Transverse colon (tissue), 4 donors: ENCODE results near the gene TMEM234. TPM values are rescaled to one million over a fixed set of nuclear protein-coding genes. Genes with fewer than 3 reads are reported as not detected.

Experiments used
- DNase-seq: peaks from one replicate; pipeline ENCODE4 v3.0.0-alpha.2; 2019
- H3K27ac ChIP-seq, 4 donors: fragments of 200-600 bp; sonication (generic); 2 replicates each; pipeline ENCODE4 v1.5.1; 2016 to 2018; ENCODE audit warnings: inconsistent platforms in 4 of 4
- H3K27me3 ChIP-seq: fragments of 200-600 bp; sonication (generic); 2 replicates; pipeline ENCODE4 v1.5.1; 2017; ENCODE audit warnings: inconsistent platforms
- H3K36me3 ChIP-seq, 4 donors: fragments of 200-600 bp; sonication (generic); 2 replicates each; pipeline ENCODE4 v1.5.1; 2017 to 2019; ENCODE audit warnings: inconsistent platforms in 4 of 4
- H3K4me1 ChIP-seq, 4 donors: fragments of 200-600 bp; sonication (generic); 2 replicates each; pipeline ENCODE4 v1.5.1; 2017 to 2020; ENCODE audit warnings: inconsistent platforms in 4 of 4
- H3K4me3 ChIP-seq, 4 donors: fragments of 200-600 bp; sonication (generic); 1 replicate in 1 of 4; 2 replicates in 3 of 4; pipeline versions ENCODE4 v1.5.1 to v1.6.1; 2017 to 2019; ENCODE audit warnings: inconsistent platforms in 4 of 4
- H3K9me3 ChIP-seq, 2 donors: fragments of 200-600 bp; sonication (generic); 2 replicates each; pipeline ENCODE4 v1.5.1; 2017 to 2019; ENCODE audit warnings: inconsistent platforms in 2 of 2
- EP300 ChIP-seq: sonication (generic); formaldehyde crosslinking; IDR thresholded peaks from one replicate; pipeline ENCODE4 v1.6.1; 2017; ENCODE audit warnings: antibody characterized with exemption, low read depth
- POLR2A ChIP-seq: fragments of 450-650 bp; IDR thresholded peaks from one replicate; pipeline ENCODE4 v1.6.1; 2016; ENCODE audit warnings: antibody characterized with exemption, mild to moderate bottlenecking, moderate library complexity
- POLR2AphosphoS5 ChIP-seq, 3 donors: sonication (generic); formaldehyde crosslinking; IDR thresholded peaks; one replicate each; pipeline ENCODE4 v1.6.1; 2016; ENCODE audit warnings: antibody characterized with exemption in 3 of 3
- WGBS, 2 donors: methylation state at CpG; one replicate each; pipeline ENCODE4 v1.1.5; 2018; ENCODE audit warnings: low coverage in 1 of 2; 5-methylcytosine and 5-hydroxymethylcytosine counted together
- in situ Hi-C, 4 donors: fragments of 200-750 bp; cut with MboI; loops; one replicate each; pipeline versions ENCODE4 v1.15.0 to v1.15.1; 2017; ENCODE audit warnings: low sequenced_read_pairs in 3 of 4, low pct_ligation_motif_present in 1 of 4, low pct_unique_long_range_greater_than_20kb in 1 of 4
- intact Hi-C: fragments of 100-400 bp; cut with DNase I; formaldehyde crosslinking; loops from one replicate; pipeline ENCODE4 v1.15.1; 2023; ENCODE audit warnings: low total_unique reads
- total RNA-seq, 4 donors: library from RNA; depleted of rRNA; stranded (reverse); fragments of >200 nt; gene quantifications; one replicate each; pipeline ENCODE4 v1.1.0, GENCODE V29; 2016
- TF ChIP-seq, protein P1 (sequence below), 5 experiments: fragments of 200-600 bp in 3 of 5; fragments of 450-650 bp in 2 of 5; sonication (generic) in 3 of 5; IDR thresholded peaks; 1 replicate in 2 of 5; 2 replicates in 3 of 5; pipeline ENCODE4 v1.5.1; 2016 to 2017; ENCODE audit warnings: antibody characterized with exemption in 5 of 5, inconsistent platforms in 3 of 5, mild to moderate bottlenecking in 2 of 5, moderate library complexity in 1 of 5

The TMEM234 gene
- total RNA-seq, 4 donors from 2014 or later: 16.5 to 166 (median 22.7) TPM

DNA sequence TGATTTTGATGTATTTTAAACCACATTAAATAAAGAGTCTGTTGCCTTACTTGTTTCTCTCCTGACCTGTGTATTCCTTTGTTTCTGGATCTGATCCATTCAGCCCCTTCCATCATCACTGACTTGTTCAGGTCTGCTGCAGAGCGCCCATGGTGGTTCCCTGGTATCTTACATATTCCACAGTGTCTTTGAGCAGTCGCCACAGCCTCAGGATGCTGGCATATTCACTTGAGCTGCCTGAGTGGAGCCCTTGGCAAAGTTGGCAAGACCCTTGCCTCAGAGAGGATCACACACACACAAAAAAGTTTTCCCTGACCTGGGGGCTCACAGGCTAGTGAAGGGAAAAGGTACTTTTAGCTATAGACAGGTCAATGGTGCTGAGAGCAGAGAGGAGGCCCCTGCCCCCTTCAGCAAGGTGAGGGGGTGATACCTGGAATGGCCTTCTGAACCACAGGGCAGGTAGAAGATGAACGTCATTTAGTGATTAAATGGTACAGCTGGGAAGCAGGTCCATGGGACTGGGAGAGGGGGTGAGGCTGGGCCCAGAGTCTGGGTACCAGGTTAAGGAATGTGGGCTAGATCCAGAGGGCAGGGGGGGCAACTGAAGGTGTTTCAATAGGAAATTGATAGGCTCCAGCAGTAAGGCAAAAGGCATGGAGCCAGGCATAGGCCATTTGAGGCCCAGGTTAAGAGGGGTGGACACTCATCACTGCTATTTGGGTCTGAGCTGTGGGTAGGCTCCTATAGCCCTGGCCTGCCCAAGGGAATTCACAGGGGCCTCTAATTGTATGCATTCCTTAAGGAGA is 23.7 kb downstream of the TMEM234 start:
- Histone ChIP-seq H3K4me3 (no peak overlapping the region), H3K27ac (no peak overlapping the region), H3K27me3 (no peaks in the 10 kb centered on the region), H3K36me3 (peaks cover 0 to 36% (median 15%) of the 10 kb centered on the region in 4 donors), H3K9me3 (no peaks in the 10 kb centered on the region), H3K4me1 (peaks cover 8 to 27% (median 23%) of the 10 kb centered on the region in 4 donors)
- DNase-seq: no peak
- 83 to 100% methylated on average over 2 to 3 of the region's 3 CpGs for WGBS, 2 donors
- intact Hi-C loops (no loop called here), in situ Hi-C loops (no loop called here)
- TF ChIP-seq POLR2A (no peak), EP300 (no peak), POLR2AphosphoS5 (IDR thresholded peaks at IDR 0.05) (no peak)
- TF ChIP-seq, protein P1, sequence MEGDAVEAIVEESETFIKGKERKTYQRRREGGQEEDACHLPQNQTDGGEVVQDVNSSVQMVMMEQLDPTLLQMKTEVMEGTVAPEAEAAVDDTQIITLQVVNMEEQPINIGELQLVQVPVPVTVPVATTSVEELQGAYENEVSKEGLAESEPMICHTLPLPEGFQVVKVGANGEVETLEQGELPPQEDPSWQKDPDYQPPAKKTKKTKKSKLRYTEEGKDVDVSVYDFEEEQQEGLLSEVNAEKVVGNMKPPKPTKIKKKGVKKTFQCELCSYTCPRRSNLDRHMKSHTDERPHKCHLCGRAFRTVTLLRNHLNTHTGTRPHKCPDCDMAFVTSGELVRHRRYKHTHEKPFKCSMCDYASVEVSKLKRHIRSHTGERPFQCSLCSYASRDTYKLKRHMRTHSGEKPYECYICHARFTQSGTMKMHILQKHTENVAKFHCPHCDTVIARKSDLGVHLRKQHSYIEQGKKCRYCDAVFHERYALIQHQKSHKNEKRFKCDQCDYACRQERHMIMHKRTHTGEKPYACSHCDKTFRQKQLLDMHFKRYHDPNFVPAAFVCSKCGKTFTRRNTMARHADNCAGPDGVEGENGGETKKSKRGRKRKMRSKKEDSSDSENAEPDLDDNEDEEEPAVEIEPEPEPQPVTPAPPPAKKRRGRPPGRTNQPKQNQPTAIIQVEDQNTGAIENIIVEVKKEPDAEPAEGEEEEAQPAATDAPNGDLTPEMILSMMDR (IDR thresholded peaks at IDR 0.05): no peak

DNA sequence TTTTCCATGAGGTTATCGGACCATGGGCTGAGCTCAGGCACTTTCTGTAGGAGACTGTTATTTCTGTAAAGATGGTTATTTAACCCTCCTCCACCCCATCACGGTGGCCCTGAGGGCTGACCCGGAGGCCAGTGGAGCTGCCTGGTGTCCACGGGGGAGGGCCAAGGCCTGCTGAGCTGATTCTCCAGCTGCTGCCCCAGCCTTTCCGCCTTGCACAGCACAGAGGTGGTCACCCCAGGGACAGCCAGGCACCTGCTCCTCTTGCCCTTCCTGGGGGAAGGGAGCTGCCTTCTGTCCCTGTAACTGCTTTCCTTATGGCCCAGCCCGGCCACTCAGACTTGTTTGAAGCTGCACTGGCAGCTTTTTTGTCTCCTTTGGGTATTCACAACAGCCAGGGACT is 24.3 kb downstream of the TMEM234 start:
- no peak for DNase-seq

DNA sequence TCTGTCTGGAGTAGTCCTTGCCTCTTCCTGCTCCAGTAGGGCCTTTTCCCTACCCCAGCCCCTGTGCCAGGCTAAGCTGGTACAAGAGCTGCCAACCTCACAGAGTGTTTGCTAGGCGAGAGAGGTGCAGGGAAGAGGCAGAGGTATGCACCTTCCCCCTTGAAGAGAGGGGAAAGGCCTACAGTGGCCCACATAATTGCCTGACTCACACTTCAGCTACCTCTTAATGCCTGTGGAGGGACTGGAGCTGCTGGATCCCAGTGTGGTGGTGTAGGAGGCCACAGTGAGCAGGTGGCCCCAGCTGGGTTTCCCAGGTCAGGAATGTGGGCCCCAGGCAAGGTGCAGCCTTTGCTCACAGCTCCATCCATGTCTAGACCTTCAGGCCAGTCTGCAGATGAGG is 25.1 kb downstream of the TMEM234 start:
- DNase-seq: no peak
- WGBS, 2 donors: 92% methylated on average over 1 of the region's 1 CpG; no CpG with 5 or more reads in 1 of the 2 donors
- no peaks in the 10 kb centered on the region for H3K27me3 ChIP-seq
- intact Hi-C loops: no loop called here
- H3K9me3 ChIP-seq: no peaks in the 10 kb centered on the region
- H3K4me3 ChIP-seq: no peak overlapping the region
- peaks cover 8 to 27% (median 23%) of the 10 kb centered on the region in 4 donors for H3K4me1 ChIP-seq
- TF ChIP-seq POLR2AphosphoS5 (IDR thresholded peaks at IDR 0.05) (no peak), EP300 (no peak), POLR2A (no peak)
- TF ChIP-seq, protein P1 (IDR thresholded peaks at IDR 0.05): no peak
- H3K36me3 ChIP-seq: peaks cover 0 to 49% (median 21%) of the 10 kb centered on the region in 4 donors
- no peak overlapping the region for H3K27ac ChIP-seq
- in situ Hi-C loops: no loop called here

More for the DNA sequence above, 24.3 kb downstream of the TMEM234 start:
- Histone ChIP-seq H3K27me3 (no peaks in the 10 kb centered on the region), H3K4me1 (peaks cover 8 to 27% (median 23%) of the 10 kb centered on the region in 4 donors), H3K27ac (no peak overlapping the region), H3K36me3 (peaks cover 0 to 42% (median 18%) of the 10 kb centered on the region in 4 donors), H3K4me3 (no peak overlapping the region), H3K9me3 (no peaks in the 10 kb centered on the region)
- in situ Hi-C loops (no loop called here), intact Hi-C loops (no loop called here)
- 14 to 76% methylated on average over 1 to 6 of the region's 6 CpGs for WGBS, 2 donors
- TF ChIP-seq EP300 (no peak), POLR2A (no peak), POLR2AphosphoS5 (IDR thresholded peaks at IDR 0.05) (no peak)
- TF ChIP-seq, protein P1 (IDR thresholded peaks at IDR 0.05): no peak

DNA sequence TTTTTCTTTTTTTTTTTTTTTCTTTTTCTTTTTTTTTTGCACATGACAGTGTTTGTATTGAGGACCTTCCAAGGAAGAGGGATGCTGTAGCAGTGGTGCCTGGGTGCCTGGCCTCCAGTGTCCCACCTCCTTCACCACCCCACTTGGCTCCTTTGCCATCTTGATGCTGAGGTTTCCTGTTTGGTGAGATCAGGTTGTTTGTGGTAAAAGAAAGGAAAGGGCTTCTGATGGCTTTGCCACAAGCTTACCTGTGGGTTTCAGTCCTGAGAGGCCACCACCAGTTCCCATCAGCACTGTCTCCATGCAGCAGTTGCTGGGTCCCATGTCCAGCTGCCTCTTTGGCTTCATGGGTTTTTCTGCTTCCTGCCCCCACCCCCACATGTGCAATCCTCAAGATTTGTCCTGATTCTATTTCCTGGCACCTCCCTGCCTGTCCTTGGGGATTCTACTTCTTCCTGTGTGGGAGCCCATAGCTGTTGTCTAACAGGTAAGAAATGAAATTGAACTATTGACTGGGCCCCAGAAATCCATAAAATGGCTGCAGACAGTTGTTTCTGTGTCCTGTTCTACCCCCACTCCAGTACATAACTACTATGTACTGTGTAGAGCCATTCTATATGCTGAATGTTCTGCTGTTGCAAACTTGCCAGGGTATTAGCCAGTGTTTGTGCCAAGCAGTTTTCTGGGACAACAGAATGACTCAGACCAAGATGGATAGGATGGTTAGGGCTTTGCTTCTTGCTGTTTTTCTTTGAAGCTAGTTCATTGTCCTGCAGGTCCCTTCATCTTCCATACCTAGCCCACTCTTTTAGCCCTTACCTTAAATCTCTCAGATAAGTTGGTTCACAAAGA is 26.0 kb downstream of the TMEM234 start:
- intact Hi-C loops: no loop called here

More for the DNA sequence above, 26.0 kb downstream of the TMEM234 start:
- H3K9me3 ChIP-seq: no peaks in the 10 kb centered on the region
- TF ChIP-seq POLR2AphosphoS5 (IDR thresholded peaks at IDR 0.05) (no peak), POLR2A (no peak), EP300 (no peak)
- TF ChIP-seq, protein P1 (IDR thresholded peaks at IDR 0.05): no peak
- H3K4me3 ChIP-seq: no peak overlapping the region
- peaks cover under 1 to 18% (median 15%) of the 10 kb centered on the region in 4 donors for H3K4me1 ChIP-seq
- no peak overlapping the region for H3K27ac ChIP-seq
- no peak for DNase-seq
- H3K36me3 ChIP-seq: peaks cover 0 to 58% (median 26%) of the 10 kb centered on the region in 4 donors
- no peaks in the 10 kb centered on the region for H3K27me3 ChIP-seq
- in situ Hi-C loops: no loop called here
